NCI-H146 (cell line): Measurements from ENCODE around the gene ADAMTS17.
"Not testable (repeated sequence)": the region's sequence is repeated elsewhere in the genome, so short reads cannot be mapped to it uniquely, and the experiment has no call there.

Source experiments
- DNase-seq: peaks from one replicate; lab custom pipeline; 2025; lab: John Stamatoyannopoulos, UW

Gene ADAMTS17

DNA sequence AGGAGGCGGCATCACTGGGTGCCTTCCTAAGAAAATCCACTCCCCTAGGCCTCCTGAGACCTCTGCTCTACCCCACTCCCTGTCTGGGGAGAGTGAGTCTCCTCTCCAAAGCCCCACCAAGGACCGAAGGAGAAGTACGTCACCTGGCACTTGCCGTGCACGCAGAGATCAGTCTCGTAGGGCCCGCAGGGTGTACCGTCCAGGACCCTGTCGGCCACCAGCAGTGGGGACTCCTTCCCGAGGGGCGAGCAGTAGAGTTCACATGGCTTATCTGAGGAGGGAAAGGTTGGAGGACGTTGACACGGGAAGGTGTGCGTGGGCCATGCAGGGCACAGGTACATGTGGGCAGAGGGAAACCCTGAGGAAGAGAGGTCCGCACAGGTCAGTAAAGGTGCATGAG, 232.9 kb downstream of the ADAMTS17 start:
- DNase-seq, result no peak

- DNase-seq, result no peak
Measured at GRCh38 chr15:100108346-100108745, 233.4 kb downstream of the ADAMTS17 start.

DNA sequence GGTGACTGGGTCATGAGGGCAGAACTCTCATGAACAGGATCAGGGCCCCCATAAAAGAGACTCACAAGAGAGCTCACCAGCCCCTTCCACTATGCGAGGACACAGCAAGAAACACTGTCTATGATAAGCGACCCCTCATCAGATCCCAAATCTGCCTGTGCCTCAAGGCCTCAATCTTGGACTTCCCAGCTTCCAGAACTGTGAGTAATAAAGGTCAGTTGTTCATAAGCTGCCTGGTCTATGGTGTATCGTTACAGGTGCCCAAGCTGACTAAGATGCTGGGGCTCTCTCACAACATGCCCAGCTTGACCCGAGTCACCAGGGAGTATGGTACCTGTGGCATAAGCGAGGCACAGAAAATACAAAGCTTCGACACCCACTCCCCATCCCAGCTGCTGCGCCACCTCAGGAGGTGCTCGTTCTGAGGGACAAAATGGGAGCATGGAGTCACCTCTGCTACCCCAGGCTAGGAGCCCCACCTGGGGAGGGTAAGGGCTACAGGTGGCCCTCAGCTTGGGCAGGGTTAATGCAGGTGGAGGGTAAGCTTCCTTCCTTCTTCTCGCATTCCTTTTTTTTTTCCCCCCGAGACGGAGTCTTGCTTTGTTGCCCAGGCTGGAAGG, 234.1 kb downstream of the ADAMTS17 start:
- no peak for DNase-seq

DNA sequence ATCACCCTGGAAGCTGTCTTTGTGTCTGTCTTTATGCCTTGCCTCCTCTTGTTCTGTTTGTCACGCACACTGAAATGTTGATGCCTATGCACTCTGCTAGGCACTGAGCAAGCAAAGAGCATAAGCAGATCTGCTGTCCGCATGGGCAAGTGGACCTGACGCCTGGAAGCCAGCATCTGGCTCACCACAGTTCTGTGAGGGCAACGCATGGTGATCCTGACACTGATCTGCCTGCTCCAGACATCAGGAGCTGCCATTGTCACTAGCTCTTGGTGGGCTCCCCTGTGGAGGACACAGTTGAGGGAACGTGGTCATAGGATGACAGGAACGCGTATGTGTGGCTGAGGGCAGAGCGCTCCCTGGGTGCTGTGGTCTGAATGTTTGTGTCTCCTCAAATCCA, 234.6 kb downstream of the ADAMTS17 start:
- no peak for DNase-seq

GRCh38 chr15:100106732-100107131, 235.0 kb downstream of the ADAMTS17 start:
- no peak for DNase-seq

DNA sequence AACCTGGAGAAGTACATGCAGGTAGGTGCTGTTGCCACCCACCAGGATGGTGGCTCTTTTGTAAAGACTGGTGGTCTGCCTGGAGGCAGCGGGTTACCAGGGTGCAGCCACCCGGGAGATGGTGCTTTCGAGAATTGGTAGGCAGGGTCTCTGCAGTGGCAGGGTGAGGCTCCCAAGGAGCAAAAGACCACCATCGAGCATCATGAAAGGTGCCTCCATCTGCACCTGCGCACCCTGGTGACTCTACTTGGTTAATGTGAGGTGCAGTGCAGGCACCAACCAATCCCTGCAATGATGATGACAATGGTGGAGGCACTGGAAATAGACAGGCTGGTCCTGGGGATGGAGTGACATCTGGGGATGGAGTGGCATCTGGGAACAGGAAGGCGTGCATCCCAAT, 236.7 kb downstream of the ADAMTS17 start:
- DNase-seq, result no peak

DNA sequence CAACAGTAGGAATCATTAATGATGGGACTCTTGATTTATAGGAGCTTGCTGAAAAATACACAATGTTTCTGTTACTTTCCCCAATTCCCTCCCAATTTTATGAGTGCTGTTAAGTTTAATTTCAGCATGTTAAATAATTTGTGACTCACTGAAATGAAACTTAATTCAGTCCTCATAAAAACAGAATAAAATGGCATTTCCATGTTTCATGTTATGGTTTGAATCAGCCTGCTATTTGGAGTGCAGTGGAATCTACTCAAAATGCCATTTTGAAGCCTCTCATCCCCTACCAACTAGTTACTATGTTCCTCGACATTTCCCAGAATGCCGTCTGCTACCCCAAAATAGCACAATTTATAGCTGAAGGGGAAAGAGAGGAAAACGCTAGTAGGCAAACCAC, 237.5 kb downstream of the ADAMTS17 start:
- no peak for DNase-seq

DNA sequence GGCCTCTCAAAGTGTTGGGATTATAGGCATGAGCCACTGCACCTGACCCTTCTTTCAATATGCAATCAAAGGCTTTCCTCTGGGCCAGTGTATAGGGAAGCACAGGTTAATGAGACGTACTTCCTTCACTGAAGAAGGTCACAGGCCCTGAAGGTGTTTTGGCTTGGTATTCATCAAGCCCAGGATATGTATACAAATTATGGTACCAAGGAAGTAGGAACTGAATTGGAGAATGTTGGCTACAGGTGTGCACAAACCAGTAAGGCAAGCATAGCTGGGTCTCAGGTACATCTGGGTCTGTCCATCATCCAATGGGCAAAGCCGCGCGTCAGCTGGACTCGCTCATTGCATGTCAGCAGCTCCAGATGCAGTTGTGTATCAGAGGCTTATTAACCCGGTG, 237.9 kb downstream of the ADAMTS17 start:
- DNase-seq, result no peak

GRCh38 chr15:100101426-100102089, 240.2 kb downstream of the ADAMTS17 start:
- DNase-seq, result no peak

DNA sequence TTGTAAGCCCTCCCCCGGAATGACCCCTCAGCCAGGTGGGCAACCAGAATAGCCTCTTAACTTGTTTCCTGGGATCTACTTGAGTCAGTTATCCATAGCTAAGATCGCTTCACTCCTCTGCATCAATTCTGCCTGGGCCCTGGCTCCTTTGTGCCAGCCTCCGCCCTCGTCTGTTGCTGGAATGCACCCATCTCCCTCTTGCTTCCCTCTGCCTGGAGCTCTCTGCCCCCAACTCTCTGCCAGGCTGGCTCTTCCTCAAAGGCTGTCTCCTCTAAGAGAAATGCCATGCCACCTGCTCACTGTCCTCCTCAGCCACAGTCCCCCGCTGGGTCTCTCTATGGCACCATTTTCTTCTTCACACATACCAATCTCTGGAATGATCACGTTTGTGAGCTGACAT, 240.8 kb downstream of the ADAMTS17 start:
- DNase-seq, result no peak

DNA sequence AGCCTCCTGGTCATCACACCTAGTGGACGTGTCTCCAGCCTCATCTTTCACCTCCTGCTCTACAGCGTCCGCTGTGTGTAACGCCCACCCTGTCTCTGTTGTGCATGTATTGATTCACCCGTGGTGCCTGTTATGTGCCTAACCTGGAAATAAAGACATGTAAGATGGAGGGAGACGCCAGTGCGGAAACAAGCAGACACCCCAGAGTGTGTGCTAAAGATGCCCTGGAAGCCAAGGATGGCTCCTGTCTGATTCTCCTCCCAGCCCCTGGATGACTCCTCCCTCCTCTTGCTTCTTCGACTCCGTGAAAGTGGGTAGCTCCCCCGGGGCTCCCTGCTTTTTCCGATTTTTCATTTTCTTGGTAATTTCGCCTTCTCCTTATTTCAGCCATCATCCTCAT, 241.8 kb downstream of the ADAMTS17 start:
- DNase-seq, result no peak

GRCh38 chr15:100098705-100099104, 243.1 kb downstream of the ADAMTS17 start:
- no peak for DNase-seq

GRCh38 chr15:100097342-100098127, 244.2 kb downstream of the ADAMTS17 start:
- DNase-seq, result no peak

- no peak for DNase-seq
Measured at GRCh38 chr15:100096700-100097099, 245.1 kb downstream of the ADAMTS17 start.

DNA sequence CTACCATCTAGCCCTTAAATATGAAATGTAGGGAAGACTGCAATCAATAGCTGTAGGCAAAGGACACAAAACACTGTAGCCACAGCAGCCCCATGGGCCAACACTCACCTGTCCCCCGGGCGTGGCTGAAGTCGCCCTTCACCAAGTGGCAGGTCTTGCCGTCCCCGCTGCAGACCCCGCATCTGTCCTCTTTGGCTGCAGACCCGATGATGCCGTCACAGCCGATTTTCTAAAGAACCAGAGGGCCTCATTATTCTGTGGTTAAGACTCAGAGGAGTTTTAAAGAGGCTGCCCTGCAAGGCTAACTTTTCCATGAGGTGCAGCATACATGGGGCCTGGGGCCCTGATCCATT, 245.6 kb downstream of the ADAMTS17 start:
- no peak for DNase-seq

GRCh38 chr15:100095541-100096247, 246.1 kb downstream of the ADAMTS17 start:
- no peak for DNase-seq

- DNase-seq, result no peak
Measured at GRCh38 chr15:100094127-100094510, 247.7 kb downstream of the ADAMTS17 start.

DNA sequence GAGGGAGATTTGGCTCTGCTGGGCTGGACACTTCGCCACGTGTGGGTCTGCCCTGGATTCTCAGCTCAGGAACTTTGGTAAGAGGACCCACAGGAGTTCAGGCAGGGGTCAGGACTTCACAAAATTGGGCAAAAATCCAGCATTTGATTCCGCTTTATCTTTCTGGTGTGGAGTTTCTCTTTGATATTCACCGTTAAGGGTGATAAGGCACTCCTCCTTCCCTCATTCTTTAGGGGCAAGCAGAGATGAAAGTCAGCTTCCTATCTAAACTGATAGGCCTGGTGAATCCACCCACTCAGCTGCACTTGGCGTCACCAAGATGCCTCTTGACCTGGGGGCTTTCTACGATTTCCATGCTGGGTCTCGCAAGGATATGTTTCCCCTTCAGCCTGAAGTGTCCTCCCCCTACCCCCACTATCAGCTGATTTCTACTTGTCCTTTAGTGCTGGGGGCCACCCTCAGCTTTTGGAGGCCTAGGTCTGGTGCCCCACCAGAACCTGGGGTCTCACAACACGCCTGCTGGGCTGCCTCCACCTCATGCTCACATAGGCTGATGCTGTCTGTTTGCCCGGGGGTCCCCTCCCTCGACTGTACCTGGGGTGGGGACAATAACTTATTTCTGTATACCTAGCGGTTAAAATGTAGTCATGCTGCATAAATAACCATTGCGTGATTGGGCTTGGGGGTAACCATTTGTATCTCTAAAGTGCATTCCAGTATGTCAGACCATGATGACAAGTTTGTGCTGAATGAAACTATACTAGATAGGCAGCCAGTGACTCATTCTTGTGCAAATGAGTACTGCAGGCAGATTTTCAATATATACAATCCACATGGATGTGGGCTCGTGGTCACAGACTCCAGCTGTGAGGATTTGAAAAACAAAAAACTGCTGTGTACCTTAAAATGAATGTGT, 248.3 kb downstream of the ADAMTS17 start:
- DNase-seq, result no peak

DNA sequence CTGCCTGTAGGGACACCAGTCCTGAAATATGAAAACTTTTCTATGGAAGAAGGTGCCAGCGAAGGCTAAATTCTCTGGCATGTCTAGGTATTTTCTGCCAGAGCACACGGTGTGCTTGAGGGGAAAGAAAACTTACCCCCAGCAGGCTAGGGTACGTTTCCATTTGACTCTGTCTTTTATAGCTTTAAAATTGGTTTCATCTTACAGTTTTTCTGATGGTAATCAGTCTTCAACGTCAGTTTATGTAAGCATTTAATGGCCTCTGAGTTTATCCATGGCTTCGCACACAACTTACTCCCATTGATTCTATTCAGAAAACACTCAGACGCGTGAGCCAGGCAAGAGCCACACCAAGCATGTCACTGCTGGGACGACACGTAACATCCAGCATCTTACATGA, 249.7 kb downstream of the ADAMTS17 start:
- DNase-seq, result no peak

DNA sequence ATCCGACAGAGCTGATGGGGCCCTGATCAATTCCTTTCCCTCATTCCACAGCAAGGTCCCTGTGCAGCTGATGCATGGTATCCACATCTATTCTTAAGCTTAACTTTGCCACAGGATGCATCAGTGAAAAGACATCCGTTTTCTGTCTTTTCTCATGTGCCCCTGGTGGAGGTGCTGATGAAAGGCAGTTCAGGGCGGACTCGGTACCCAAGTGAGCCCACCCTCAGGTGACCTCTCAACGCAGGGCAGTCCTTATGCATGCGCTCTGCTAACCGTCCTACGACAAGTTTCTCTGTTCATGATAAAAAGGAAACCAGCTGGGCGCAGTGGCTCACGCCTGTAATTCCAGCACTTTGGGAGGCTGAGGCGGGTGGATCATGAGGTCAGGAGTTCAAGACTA, 251.4 kb downstream of the ADAMTS17 start:
- DNase-seq, result no peak

DNA sequence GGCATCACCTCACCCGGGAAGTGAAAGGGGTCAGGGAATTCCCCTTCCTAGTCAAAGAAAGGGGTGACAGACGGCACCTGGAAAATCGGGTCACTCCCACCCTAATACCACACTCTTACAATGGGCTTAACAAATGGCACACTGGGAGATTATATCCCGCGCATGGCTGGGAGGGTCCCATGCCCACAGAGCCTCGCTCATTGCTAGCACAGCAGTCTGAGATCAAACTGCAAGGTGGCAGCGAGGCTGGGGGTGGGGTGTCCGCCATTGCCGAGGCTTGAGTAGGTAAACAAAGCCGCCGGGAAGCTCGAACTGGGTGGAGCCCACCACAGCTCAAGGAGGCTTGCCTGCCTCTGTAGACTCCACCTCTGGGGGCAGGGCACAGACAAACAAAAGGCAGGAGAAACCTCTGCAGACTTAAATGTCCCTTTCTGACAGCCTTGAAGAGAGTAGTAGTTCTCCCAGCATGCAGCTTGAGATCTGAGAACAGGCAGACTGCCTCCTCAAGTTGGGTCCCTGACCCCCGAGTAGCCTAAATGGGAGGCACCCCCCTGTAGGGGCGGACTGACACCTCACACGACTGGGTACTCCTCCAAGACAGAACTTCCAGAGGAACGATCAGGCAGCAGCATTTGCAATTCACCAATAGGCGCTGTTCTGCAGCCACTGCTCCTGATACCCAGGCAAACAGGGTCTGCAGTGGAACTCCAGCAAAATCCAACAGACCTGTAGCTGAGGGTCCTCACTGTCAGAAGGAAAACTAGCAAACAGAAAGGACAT, 257.5 kb downstream of the ADAMTS17 start:
- DNase-seq, result not testable (repeated sequence)
